Measurements from ENCODE around the gene SPPL2B. TPM values are rescaled to one million over a fixed set of nuclear protein-coding genes. Genes with fewer than 3 reads are reported as not detected.

Gene SPPL2B
- total and polyA plus RNA-seq, 9 of the 15 experiments (the other 6 are each of a cell fraction or from before 2014, with no cell fraction given) = 0.20 to 81.2 (median 15.1) TPM

DNA sequence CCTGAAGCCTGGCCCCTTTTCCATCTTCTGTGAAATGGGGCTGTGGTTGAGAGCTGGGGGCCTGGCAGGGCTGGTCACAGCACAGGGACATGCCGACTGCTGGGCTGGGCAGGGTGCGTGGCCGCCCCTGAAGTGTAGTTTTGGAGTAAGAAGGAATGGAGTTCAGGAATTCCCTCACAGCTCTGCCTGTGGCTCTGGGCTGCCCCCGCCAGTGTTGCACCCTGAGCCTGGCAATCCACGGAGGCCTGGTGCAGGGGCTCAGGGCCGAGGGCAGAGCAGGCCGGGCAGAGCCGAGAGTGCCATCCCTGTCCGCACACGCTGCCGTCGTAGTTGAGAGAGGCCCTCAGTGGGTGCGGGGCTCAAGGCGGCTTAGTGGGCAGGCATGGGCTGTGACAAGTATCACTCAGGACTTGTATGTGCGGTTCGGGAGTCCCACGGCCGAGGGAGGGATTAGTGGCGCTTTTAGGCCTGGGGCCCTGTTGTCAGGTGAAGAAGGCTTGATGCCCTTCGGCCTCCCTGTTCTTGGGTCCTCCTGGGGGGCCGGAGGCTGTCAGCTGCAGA is 9.7 kb downstream of the SPPL2B start:
- peaks cover 46% of the 10 kb centered on the region; the same call in 2 of the 3 replicates for H3K36me3 ChIP-seq (ENCODE audit: control insufficient read depth, insufficient read depth, low read length)
- no peak overlapping the region for H3K4me3 ChIP-seq
- DNase-seq (ENCODE audit: extremely low read depth in 1 of 4, low spot score in 3 of 4) = no peak
- H3K27me3 ChIP-seq (ENCODE audit: control insufficient read depth in 2 of 2, insufficient read depth in 2 of 2, low read length in 2 of 2) = no peaks in the 10 kb centered on the region
- H3K9me3 ChIP-seq (replicated peaks; ENCODE audit: control insufficient read depth, insufficient read depth, low read depth, low read length) = peaks cover 2% of the 10 kb centered on the region
- ChIA-PET POLR2A (interaction anchor here (0.6 kb wide), 1 partner anchor 739 kb away, joined by 3 read pairs; no protein-coding TSS in a partner anchor), CTCF (ENCODE audit: low intra/inter-chr PET ratio) (no interaction called here)
- intact Hi-C loops (cut with micrococcal nuclease) (no loop called here), in situ Hi-C loops (cut with MboI) (no loop called here)
- TF ChIP-seq NFATC3 (IDR thresholded peaks at IDR 0.05) (no peak), NUFIP1 (IDR thresholded peaks at IDR 0.05; ENCODE audit: partially characterized antibody) (no peak), ARID1B (IDR thresholded peaks at IDR 0.05) (no peak), ZNF124 (CRISPR knock-in tag; IDR thresholded peaks at IDR 0.05) (no peak), POLR2AphosphoS5 (IDR thresholded peaks at IDR 0.05; ENCODE audit: control insufficient read depth, insufficient read depth, low read depth, low read length) (no peak), MCM5 (IDR thresholded peaks at IDR 0.05; ENCODE audit: low read depth) (no peak), RCOR1 (IDR thresholded peaks at IDR 0.05; ENCODE audit: borderline replicate concordance in 1 of 2, low read depth in 2 of 2, low read length in 2 of 2) (no peak), E2F3 (CRISPR knock-in tag; IDR thresholded peaks at IDR 0.05) (no peak), ZBTB8A (IDR thresholded peaks at IDR 0.05; ENCODE audit: partially characterized antibody) (no peak), NR2F6 (CRISPR knock-in tag; IDR thresholded peaks at IDR 0.05) (no peak)
- TF ChIP-seq, protein P1, sequence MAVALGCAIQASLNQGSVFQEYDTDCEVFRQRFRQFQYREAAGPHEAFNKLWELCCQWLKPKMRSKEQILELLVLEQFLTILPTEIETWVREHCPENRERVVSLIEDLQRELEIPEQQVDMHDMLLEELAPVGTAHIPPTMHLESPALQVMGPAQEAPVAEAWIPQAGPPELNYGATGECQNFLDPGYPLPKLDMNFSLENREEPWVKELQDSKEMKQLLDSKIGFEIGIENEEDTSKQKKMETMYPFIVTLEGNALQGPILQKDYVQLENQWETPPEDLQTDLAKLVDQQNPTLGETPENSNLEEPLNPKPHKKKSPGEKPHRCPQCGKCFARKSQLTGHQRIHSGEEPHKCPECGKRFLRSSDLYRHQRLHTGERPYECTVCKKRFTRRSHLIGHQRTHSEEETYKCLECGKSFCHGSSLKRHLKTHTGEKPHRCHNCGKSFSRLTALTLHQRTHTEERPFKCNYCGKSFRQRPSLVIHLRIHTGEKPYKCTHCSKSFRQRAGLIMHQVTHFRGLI (CRISPR knock-in tag; IDR thresholded peaks at IDR 0.05) = no peak
- TF ChIP-seq, protein P2, sequence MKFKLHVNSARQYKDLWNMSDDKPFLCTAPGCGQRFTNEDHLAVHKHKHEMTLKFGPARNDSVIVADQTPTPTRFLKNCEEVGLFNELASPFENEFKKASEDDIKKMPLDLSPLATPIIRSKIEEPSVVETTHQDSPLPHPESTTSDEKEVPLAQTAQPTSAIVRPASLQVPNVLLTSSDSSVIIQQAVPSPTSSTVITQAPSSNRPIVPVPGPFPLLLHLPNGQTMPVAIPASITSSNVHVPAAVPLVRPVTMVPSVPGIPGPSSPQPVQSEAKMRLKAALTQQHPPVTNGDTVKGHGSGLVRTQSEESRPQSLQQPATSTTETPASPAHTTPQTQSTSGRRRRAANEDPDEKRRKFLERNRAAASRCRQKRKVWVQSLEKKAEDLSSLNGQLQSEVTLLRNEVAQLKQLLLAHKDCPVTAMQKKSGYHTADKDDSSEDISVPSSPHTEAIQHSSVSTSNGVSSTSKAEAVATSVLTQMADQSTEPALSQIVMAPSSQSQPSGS (CRISPR knock-in tag; IDR thresholded peaks at IDR 0.05) = no peak
- H3K27ac ChIP-seq (ENCODE audit: extremely low read depth, low read depth, low read length) = no peak overlapping the region
- peaks cover 39% of the 10 kb centered on the region for H3K79me2 ChIP-seq (ENCODE audit: control insufficient read depth, insufficient read depth, low read length)
- WGBS (ENCODE audit: insufficient coverage, low coverage, missing lambda C conversion rate) = 93% methylated on average over 9 of the region's 21 CpGs
- H4K20me1 ChIP-seq (replicated peaks; ENCODE audit: control insufficient read depth, insufficient read depth, low read length) = no peaks in the 10 kb centered on the region
- FAIRE-seq = no peak
- ATAC-seq = no peak
- H3K4me1 ChIP-seq (replicated peaks in 1 of 2; ENCODE audit: control insufficient read depth in 2 of 2, insufficient read depth in 2 of 2, low read length in 2 of 2) = peaks cover 5 to 77% of the 10 kb centered on the region in 2 experiments; a peak in 3 of 5 replicates
- H2AFZ ChIP-seq (ENCODE audit: low read depth, low read length) = no peak overlapping the region
- BruUV-seq (replicated peaks) = TSS peak; percentile 13
- H3K9me1 ChIP-seq (ENCODE audit: control insufficient read depth, insufficient read depth, low read length) = no peaks in the 10 kb centered on the region
- H3K4me2 ChIP-seq (ENCODE audit: insufficient read depth, low read length) = no peak overlapping the region
- no peak overlapping the region; a peak in 2 of 4 replicates for H3K9ac ChIP-seq (ENCODE audit: insufficient read depth in 1 of 2, low read depth in 2 of 2, low read length in 2 of 2)

All from K562 (cell line).